HG03521 (cell line): ENCODE results near the gene TFAP2A.

Experiments
- ATAC-seq: cut with Tn5 transposase; IDR thresholded peaks from one replicate; pipeline ENCODE4 v1.9.1; 2021; ENCODE audit warnings: mild to moderate bottlenecking, moderate library complexity; ENCODE audit not compliant: unreplicated experiment

The TFAP2A gene

DNA sequence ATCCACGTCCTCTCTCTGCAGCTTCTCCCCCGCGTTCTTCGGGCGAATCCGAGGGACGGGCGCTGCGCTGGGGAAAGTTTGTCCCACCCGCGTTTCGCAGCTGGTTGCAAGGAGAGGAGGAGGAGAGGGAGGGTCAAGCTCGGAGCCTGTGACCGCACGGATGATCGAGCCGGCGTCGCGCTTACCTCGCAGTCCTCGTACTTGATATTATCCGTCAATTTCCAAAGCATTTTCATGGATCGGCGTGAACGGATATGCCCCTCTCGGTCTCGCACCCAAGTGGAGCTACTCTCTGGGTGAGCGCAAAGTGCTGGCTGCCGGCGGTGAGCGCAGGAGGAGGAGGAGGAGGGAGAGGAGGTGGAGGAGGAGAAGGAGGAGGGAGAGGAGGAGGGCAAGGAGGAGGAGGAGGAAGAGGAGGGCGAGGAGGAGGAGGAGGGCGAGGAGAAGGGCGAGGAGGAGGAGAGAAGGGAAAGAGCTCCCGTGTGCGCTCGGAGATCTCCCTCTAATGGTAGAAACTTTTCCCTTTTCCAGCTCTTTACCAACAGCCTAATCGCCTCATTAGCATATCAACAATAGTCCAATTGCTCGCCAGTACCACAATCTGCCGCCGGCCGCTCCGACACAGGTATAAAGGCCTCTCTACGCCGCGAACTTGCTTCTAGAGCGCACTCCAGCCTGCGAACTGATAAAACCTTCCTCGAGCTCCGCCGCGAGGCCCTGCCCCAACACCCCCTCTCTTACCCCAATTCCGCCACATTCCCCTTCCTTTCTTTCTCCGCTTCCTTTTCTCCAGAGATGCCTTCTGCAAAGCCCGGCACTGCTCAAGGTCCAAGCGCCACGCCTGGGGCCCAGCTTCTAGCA is at the start of gene TFAP2A:
Gene TFAP2A (minus strand): TSS at position 319 of the 861 bp plus-strand sequence. CDS start 83 bp downstream, at position 236.
- ATAC-seq: no peak

DNA sequence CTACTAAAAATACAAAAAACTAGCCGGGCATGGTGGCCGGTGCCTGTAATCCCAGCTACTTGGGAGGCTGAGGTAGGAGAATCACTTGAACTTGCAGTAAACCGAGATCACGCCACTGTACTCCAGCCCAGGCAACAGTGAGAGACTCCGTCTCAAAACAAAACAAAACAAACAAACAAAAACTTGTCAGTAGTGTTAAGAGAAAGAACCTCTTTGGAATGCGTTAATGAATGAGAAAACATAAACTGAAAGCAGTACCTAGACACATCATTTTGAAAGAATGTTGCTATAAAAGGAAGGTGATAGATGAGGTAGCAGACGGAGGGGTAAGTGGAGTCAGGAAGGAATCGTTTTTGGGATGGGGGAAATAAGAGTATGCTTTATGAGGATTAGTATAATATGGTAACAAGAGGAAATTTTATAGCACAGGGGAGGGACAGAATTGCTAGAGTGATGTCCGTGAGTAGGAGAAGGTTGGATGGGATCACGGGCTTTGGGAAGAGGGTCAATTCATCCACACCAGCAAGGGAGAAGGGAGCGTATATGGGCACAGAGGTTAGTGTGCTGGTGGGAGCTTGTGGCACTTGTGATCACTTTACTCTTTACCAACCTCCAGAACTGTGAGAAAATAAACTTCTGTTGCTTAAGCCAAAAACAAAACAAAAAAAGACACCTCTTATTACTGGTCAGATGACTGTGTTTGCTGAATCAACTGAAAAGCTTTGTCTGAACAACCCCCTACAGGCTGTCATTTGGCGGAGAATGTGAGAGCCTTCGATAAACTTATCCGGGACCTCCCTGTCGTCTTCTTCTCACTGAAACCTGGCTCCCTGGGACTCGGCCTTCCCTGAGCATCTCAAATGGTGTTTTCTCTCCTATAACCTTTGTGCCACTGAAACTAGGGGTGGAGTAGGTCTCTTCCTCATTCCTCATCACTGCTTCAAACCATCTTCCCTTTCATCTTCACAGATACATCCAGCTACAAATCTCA is 48.9 kb upstream of the TFAP2A start:
- ATAC-seq: no peak

DNA sequence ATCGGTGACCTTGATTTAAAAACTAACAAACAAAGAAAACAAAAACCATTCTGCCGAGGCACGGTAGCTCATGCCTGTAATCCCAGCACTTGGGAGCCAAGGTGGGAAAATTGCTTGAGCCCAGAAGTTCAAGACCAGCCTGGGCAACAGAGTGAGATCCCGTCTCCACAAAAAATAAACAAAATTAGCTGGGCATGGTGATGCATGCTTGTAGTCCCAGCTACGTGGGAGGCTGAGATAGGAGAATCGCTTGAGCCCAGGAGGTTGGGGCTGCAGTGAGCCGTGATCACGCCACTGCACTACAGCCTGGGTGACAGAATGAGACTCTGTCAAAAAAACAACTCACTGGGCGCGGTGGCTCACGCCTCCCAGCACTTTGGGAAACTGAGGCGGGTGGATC is 48.2 kb upstream of the TFAP2A start:
- no peak for ATAC-seq

DNA sequence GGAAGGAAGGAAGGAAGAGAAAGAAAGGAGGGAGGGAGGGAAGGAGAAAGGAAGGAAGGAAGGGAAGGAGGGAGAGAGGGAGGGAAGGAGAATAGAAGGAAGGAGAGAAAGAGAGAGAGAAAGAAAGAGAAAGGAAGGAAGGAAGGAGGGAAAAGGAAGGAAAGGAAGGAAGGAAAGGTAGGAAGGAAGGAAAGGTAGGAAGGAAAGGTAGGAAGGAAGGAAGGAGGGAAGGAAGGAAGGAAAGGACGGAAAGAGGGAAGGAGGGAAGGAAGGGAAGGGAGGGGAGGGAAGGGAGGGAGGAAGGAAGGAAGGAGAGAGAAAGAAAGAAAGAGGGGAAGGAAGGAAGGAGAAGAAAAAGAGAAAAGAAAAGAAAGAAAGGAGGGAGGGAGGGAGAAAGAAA is 47.0 kb upstream of the TFAP2A start:
- no peak for ATAC-seq

DNA sequence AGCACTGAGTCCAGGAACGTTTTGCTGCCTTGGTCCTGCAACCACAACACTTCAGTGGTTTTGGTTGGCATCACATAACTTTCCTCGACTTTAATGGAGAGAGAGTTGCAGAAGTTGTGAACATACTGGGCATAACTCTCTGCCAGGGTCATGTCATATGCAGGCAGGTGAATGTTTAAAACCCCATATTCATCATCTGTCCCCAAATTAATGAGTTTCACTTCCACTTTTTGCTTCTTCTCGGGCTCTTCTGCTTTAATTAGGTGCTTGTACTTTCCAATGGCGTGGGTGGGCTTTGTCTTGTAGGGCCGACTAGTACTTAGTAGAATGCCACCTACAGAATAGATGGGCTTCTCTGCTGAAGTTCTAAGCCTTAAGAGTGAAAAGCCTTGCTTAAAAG is 45.2 kb upstream of the TFAP2A start:
- peak; percentile 95 for ATAC-seq

DNA sequence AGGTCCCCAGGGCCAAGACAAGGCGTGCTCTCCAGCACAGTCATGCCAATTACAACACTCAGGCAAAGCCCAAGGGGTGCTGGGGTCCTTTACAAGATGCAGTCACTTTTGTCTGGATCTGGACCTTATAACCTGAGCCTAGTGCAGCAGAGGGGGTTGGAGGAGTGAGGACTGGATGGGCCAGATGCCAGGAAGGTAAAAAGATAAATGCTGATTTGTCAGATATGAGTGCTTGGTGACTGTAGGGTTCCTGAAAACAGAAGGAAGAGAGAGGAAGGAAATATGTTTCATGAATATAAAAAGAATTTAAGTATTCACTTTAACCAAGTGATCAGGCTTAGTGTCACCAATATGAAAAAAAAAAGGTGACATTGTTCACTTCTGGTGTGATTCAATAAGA is 43.4 kb upstream of the TFAP2A start:
- no peak for ATAC-seq

DNA sequence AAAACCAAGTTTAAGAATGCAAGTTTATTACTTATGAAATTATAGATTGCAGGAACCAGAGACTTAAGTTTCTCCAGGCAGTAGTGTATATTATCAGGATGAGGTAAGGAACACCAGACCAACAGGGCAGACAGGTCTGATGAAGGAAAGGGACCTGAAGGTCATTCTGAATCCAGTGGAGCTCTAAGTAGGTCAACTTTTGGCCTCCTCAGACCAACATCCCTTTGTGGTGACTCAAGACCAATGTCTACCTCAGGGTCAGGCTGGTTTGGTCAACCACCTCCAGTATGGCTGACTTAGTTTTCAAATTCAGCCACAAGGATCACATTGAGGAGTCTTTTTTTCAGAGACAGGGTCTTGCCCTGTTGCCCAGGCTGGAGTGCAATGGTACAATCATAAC is 38.7 kb upstream of the TFAP2A start:
- ATAC-seq: no peak

DNA sequence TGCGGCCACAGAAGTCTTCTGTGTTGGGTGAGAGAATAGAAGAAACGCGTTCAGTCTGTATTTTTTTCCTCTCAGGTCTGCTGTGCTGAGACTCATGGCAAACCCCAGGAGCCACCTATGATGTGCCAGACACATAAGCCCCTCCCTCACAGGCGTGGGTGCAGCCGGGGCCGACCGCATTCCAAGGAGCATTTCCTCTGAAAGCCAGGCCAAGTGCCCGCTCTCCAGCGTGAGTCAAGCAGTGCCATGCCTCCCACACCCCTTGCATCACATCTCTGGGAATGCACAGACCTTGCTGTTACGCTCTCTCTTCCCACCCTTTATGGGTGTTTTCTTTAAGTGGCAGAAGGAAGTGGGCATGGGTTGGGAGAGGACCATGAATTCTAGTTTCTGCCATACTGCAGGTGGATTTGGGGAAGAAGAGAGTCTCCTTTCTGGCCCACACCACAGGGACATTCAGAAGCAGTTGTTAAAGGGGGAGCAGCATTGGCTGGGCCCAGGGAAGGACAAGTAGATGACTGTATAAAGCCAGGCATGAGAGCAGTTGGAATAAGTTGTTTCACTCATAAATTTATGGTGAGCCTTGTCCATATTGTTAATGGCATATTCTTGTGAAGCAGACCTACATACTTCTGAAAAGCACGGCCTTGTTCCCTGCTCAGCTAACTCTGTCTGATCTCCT is 37.1 kb upstream of the TFAP2A start:
- ATAC-seq: no peak

DNA sequence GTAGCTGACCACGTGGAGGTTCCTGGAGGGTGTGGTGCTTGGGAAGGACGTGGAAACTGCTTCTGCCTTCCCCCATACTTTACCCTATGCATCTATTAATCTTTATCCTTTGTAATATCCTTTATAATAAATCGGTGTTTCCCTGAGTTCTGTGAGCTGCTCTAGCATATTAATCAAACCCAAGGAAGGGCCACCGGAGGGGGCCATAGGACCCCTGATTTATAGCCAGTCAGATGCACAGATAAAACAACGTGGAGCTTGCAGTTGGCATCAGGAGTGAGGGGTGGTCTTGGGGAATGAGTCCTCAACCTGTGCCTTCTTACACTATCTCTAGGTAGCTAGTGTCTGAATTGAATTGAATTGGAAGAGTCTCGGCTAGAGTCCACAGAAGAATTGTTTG is 36.5 kb upstream of the TFAP2A start:
- no peak for ATAC-seq

DNA sequence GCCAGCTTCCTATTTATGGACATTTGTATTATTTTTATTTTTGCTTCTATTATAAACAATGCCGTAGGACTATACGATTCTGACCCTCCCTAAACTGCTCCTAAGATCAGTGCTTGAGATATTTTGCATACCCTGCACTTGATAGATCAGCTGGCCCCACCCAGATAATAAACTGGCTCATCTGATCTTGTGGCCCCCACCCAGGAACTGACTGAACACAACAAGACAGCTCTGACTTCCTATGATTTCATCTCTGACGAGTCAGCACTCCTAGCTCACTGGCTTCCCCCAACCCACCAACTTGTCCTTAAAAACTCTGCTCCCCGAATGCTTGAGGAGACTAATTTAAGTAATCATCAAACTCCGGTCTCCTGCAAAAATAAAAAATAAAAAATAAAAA is 34.9 kb upstream of the TFAP2A start:
- no peak for ATAC-seq

DNA sequence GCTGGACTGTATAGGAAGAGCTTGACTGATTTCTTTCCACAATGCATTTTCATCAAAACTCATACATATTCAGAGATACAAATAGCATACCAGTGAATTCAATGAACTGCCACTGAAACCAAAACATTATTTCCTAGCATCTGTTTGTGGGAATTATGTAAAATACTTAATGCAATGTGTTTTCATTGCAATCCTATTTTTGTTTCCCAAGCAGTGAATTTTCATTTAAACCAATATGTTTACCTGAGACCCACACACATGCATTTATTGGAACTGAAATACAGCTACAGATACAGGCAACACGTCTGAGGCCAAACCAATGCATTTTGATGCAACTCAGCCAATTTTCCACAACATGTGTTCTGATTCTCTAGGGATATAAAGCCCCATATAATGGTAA is 33.2 kb upstream of the TFAP2A start:
- ATAC-seq: no peak

DNA sequence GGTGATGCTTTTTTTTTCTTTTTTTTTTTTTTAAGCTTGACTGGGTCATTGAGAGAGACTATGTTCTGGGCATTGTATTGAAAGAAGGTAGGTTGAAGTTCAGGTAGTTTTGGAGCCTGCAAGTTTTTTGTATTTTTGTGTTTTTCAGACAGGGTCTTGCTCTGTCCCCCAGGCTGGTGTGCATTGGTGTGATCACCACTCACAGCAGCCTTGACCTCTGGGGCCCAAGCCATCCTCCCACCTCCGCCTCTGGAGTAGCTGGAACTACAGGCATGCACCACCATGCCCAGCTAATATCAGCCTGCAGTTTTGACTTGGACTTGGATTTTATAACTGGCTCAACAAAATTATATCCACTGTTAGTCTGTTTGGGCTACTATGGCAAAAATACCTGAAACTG is 31.7 kb upstream of the TFAP2A start:
- no peak for ATAC-seq

DNA sequence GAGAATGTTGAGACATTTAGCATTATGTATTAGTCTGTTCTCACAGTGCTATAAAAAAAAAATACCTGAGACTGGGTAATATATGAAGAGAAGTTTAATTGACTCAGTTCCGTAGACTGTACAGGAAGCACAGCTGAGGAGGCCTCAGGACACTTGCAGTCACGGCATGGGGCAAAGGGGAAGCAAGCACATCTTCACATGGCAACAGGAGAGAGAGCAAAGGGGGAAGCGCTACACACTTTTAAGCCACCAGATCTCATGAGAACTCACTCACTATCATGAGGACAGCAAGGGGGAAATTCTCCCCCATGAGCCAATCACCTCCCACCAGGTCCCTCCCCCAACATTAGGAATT is 26.8 kb upstream of the TFAP2A start:
- ATAC-seq: no peak

DNA sequence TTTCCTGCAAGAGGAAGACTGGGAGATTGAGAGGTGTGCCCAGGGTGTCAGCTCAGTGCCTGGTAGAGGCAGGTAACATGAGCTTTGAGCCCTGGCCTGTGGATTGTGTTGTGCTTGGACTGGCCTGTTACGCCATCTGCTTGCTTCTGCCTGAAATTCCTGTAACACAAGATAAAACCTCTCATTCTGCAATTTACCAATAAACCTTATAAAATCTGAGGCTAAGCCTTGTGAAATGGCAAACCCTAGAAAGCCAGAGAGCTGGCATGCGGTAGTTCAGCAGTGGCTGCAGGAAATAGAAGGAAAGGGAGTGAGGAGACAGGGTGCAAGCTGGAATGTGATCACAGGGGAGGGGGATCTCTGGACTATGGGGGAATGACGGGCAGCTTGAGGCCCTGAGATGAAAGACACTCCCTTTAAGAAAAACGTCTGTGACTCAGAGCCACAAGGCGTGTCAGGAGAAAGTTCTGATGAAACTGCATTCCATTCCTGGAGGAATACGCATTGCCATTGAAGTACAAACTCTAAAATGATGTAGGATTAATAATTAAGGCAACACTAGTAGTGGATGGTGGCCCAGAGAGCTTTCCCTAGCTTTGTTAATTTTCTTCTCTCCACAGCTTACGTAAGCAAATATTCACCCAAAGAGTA is 26.3 kb upstream of the TFAP2A start:
- no peak for ATAC-seq

DNA sequence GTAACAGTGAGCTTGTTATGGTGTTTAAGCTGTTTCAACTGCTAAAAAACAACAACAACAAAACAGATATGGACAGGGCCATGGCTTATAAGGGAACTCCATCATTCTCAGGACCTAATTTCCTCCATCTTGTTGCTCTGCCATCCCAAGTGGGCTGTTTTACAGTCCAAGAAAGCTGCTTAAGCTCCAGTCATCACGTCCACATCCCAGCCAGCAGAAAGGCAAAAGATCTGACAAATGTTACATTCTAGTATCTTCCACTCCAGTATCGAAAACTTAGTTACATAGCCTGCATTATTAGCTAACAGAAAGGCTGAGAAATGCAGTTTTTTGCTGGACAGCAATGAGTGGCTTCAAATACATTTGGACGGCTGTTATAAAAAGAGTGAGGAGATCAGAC is 23.0 kb upstream of the TFAP2A start:
- no peak for ATAC-seq

DNA sequence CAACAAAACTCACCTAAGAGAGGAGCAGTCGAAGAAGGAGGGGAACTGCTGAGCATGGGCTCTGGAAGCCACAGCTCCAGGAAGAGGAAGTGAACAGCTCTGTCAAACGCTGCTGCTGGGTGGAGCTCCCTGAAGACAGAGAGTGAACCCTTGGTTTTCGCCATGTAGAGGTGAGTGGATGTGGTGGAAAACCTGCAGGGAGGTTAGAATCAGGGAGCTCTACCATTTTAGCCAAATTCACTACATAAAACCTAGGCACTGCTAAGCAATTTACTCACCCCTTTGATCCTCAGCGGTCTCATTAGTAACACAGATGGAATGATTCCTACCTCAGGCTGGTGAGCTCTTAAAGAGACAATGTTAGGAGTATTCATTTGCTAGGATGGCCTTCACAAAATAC is 19.4 kb upstream of the TFAP2A start:
- ATAC-seq: no peak

DNA sequence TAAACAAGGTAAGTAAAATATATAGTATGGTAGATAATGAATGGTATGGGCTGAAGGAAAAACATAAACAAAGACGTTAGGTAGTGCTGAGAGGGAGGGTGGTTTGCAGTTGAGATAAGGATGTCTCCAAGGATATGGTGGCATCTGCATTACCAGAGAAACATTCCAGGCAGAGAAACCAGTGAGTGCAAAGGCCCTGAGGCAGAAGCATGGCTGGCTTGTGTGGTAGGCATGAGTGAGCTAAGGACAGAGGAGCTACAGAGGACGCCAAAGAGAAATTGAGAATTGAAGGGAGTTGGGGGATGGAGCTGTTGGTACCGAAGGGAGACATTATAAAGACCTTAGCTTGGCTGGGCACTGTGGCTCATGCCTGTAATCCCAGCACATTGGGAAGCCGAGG is 18.4 kb upstream of the TFAP2A start:
- no peak for ATAC-seq

DNA sequence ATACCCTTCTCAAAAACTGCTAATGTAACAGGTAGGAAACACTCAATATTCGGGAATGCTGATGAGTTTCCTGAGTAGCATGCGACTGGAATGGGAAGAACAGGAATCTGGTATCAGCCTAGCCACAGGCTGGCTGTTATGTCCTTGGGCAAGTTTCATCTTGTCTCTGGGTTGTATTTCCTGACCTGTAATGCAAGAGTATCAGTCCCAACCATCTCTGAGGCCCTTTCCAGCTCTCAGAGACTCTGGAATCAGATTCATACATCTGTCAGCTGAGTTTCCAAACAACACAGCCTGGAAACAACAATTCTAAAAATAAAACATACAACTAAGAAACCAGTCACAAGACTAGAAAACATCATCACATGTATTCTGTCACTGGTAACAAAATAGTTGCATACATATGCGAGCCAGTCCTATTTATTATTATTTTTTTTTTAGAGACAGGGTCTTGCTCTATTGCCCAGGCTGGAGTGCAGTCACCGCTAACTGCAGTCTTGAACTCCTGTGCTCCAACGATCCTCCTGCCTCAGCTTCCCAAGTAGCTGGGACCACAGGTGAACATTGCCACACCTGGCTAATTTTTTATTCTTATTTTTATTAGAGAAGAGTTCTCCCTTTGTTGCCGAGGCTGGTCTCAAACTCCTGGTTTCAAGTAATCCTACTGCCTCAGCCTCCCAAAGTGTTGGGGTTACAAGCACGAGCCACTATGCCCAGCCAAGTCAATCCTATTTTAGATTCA is 16.7 kb upstream of the TFAP2A start:
- ATAC-seq: no peak

DNA sequence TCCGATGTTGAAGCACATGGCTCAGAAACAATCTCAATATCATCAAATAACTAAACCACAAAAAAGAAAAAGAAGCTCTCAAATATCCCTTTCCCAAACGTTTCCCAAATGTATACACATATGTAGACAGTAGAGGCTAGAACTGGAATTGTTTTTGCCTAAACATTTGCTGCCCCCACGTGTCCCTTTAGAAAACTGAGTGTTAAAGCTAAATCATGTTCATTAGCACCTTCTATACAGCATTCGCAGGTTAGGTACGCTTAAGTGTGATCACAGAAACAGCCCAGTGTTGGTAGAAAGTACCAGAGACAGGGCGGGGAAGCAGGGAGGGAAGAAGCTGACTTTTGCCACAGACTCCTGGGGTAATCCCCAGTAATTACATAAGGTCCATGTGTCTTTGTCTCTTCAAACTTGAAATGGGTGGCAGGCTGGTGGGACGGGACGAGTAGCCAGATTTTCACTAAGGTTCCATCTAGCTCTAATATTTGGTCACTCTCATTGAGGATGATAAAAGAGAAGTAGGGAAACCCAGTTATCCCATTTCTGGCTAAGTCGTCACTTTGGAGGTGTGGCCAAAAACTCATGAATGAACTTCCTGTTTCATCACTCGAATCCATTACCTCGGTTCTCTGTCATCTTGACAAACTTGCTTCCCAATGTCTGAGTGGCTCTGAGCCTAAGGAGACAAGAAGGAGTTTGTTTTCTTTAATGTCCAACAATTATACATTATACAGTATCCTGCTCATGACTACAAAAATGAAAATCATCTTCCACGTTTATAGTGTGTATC is 15.0 kb upstream of the TFAP2A start:
- peak; percentile 60 for ATAC-seq
